LNCaP clone FGC (cell line): ENCODE data around the gene KDM4B.

ENCODE experiments used
- DNase-seq: peaks from one replicate; pipeline ENCODE4 v3.0.0-alpha.2; 2011; ENCODE audit warnings: low read depth
- H3K4me3 ChIP-seq: 2 replicates; pipeline ENCODE4 v1.5.1; 2011; ENCODE audit warnings: mild to moderate bottlenecking, low read depth, low read length, control low read depth
- CTCF ChIP-seq: IDR thresholded peaks from 2 replicates; pipeline ENCODE4 v1.5.1; 2012; ENCODE audit warnings: mild to moderate bottlenecking; ENCODE audit not compliant: control insufficient read depth, insufficient read depth; ENCODE audit errors: extremely low read depth

Gene KDM4B

GRCh38 chr19:5068233-5069072 is 99.5 kb downstream of the KDM4B start:
- no peak for TF ChIP-seq CTCF
- no peak for DNase-seq
- no peak overlapping the region for H3K4me3 ChIP-seq

GRCh38 chr19:5070331-5070730 is 101.4 kb downstream of the KDM4B start:
- no peak overlapping the region for H3K4me3 ChIP-seq
- no peak for DNase-seq
- TF ChIP-seq CTCF, result no peak

GRCh38 chr19:5070930-5071329 is 102.0 kb downstream of the KDM4B start:
- TF ChIP-seq CTCF, result no peak
- DNase-seq, result no peak
- no peak overlapping the region for H3K4me3 ChIP-seq

GRCh38 chr19:5071579-5071978 is 102.7 kb downstream of the KDM4B start:
- no peak for TF ChIP-seq CTCF
- no peak for DNase-seq
- no peak overlapping the region for H3K4me3 ChIP-seq

GRCh38 chr19:5072115-5072514 is 103.2 kb downstream of the KDM4B start:
- DNase-seq, result no peak
- no peak overlapping the region for H3K4me3 ChIP-seq
- no peak for TF ChIP-seq CTCF

GRCh38 chr19:5073153-5073844 is 104.4 kb downstream of the KDM4B start:
- H3K4me3 ChIP-seq, result no peak overlapping the region
- TF ChIP-seq CTCF, result no peak
- DNase-seq, result no peak
